Measurements from ENCODE around the gene LAMB3.
A peak's percentile ranks its signal among the peaks of the same experiment; 100 is the strongest.

LAMB3 gene

DNA sequence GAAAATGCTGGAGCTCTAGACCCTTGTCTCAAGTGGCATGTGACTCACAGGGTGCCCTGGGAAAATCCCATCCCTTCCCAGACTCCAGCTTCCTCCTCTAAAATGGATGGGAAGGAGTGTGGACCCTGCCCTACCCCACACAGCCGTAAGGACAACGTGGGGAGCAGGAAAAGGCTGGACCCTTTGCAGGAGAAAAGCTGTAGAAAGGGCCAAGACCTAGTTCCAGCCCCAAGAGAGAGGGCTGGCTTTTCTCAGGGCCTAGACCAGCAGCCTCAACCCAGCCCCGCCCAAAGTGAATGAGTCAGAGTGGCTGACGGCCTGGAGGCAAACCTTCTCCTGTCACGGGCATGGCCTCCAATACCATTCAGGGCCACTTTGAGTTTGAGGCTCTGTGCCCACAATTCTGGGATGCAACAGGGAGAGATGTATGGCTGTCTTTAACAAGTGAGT, 1.1 kb downstream of the LAMB3 start:
- Histone ChIP-seq H3K9me3 (ENCODE audit: insufficient read depth, low read length) (no peaks in the 10 kb centered on the region), H3K27me3 (ENCODE audit: insufficient read depth, insufficient read length) (no peaks in the 10 kb centered on the region), H3K9ac (ENCODE audit: insufficient read length, low read depth) (no peak overlapping the region), H3K4me1 (ENCODE audit: insufficient read depth, insufficient read length) (peaks cover 14% of the 10 kb centered on the region), H3K36me3 (ENCODE audit: insufficient read depth, insufficient read length, low read length) (no peaks in the 10 kb centered on the region), H3K4me3 (ENCODE audit: insufficient read length, low read depth) (no peak overlapping the region)
- DNase-seq (ENCODE audit: low read depth, low spot score) = peak; percentile 44
- TF ChIP-seq SUZ12 (IDR thresholded peaks at IDR 0.05; ENCODE audit: extremely low read depth, insufficient read depth, insufficient read length) (no peak), ZNF274 (IDR thresholded peaks at IDR 0.05; ENCODE audit: low read depth, low read length) (no peak), YY1 (IDR thresholded peaks at IDR 0.05; ENCODE audit: insufficient read depth, insufficient read length) (no peak)

DNA sequence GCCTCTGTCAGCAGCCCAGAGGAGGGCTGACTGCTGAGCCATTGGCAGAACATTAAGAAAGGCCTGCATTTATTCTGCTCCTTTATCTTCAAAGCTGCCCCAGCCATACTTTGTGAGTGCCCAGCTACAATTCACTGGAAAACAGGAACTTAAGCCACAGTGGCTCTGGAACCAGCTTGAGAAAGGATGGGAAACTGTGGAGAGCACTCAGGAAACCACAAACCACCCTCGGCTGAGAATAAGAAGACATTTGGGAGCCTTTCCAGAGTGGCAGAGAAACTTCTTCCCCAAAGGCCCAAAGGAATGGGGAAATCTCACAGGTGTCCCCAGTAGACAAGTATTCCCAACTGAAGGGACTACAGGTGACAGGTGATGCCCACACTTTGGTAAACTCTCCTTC, 1.8 kb downstream of the LAMB3 start:
- Histone ChIP-seq H3K9ac (ENCODE audit: insufficient read length, low read depth) (no peak overlapping the region), H3K4me1 (ENCODE audit: insufficient read depth, insufficient read length) (peaks cover 16% of the 10 kb centered on the region), H3K27me3 (ENCODE audit: insufficient read depth, insufficient read length) (no peaks in the 10 kb centered on the region), H3K9me3 (ENCODE audit: insufficient read depth, low read length) (no peaks in the 10 kb centered on the region), H3K4me3 (ENCODE audit: insufficient read length, low read depth) (no peak overlapping the region), H3K36me3 (ENCODE audit: insufficient read depth, insufficient read length, low read length) (no peaks in the 10 kb centered on the region)
- TF ChIP-seq YY1 (IDR thresholded peaks at IDR 0.05; ENCODE audit: insufficient read depth, insufficient read length) (no peak), ZNF274 (IDR thresholded peaks at IDR 0.05; ENCODE audit: low read depth, low read length) (no peak), SUZ12 (IDR thresholded peaks at IDR 0.05; ENCODE audit: extremely low read depth, insufficient read depth, insufficient read length) (no peak)
- DNase-seq (ENCODE audit: low read depth, low spot score) = no peak

DNA sequence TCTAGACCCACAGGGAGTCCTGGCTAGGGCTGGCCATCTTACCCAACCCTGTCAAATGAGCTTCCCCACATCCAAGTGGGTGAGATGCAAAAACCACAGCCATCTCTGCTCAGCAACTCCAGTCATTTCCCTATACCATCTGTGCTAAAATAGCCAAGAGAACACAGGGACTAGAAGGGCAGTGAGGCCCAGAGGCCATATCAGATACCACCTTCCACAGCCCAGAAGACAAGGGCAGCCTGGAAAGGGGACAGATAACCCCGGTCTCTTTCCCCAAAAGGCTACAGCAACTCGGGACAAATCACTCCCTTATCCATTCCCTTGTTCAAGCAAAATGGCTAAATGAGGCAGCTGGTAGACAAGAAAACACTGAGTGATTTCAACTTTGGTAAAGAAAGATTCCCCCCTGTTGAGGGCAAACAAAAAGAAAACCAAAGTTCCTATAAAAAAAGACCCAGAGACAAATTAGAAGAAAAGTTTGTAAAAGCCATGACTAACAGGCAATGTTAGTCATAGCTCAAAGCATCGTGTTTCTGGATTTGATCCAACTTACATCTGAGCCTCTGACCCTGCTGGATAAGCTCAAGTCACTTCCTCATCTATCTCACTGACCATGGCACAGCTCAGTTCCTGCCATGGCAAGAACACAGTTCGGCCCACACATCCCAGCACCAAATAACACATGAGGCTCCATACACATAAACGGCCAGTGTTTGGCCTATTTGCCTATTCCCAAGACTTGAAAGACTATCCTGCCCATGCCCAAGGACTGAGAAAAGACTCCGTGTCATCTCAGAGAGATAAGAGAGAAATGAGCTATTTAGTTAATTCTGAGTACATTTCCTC, 3.1 kb downstream of the LAMB3 start:
- Histone ChIP-seq H3K27me3 (ENCODE audit: insufficient read depth, insufficient read length) (no peaks in the 10 kb centered on the region), H3K36me3 (ENCODE audit: insufficient read depth, insufficient read length, low read length) (no peaks in the 10 kb centered on the region), H3K4me1 (ENCODE audit: insufficient read depth, insufficient read length) (peaks cover 16% of the 10 kb centered on the region), H3K9ac (ENCODE audit: insufficient read length, low read depth) (no peak overlapping the region), H3K4me3 (ENCODE audit: insufficient read length, low read depth) (no peak overlapping the region), H3K9me3 (ENCODE audit: insufficient read depth, low read length) (no peaks in the 10 kb centered on the region)
- TF ChIP-seq SUZ12 (IDR thresholded peaks at IDR 0.05; ENCODE audit: extremely low read depth, insufficient read depth, insufficient read length) = no peak
- no peak for TF ChIP-seq YY1 (IDR thresholded peaks at IDR 0.05; ENCODE audit: insufficient read depth, insufficient read length)
- no peak for TF ChIP-seq ZNF274 (IDR thresholded peaks at IDR 0.05; ENCODE audit: low read depth, low read length)
- DNase-seq (ENCODE audit: low read depth, low spot score) = no peak

DNA sequence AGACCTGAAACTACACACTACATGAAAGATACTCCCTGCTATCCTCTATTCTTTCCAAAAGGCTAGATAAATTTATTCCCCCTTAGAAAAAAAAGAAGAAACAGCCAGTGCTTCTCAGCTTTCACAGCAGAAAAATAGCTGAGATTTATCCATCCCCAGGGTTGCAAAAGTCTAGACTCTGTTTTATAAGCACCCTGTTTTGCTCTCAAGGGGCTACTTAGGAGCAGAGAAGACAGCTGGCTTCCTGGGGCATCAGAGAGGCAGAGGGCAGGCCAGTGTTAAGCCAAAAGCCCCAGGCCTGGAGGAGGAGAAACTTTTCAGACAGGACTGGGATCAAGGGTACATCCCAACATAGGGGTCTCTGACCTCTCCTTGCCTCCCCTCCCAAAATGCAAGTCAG, 3.9 kb downstream of the LAMB3 start:
- TF ChIP-seq SUZ12 (IDR thresholded peaks at IDR 0.05; ENCODE audit: extremely low read depth, insufficient read depth, insufficient read length) (no peak), ZNF274 (IDR thresholded peaks at IDR 0.05; ENCODE audit: low read depth, low read length) (no peak), YY1 (IDR thresholded peaks at IDR 0.05; ENCODE audit: insufficient read depth, insufficient read length) (no peak)
- Histone ChIP-seq H3K9me3 (ENCODE audit: insufficient read depth, low read length) (no peaks in the 10 kb centered on the region), H3K36me3 (ENCODE audit: insufficient read depth, insufficient read length, low read length) (no peaks in the 10 kb centered on the region), H3K4me3 (ENCODE audit: insufficient read length, low read depth) (no peak overlapping the region), H3K4me1 (ENCODE audit: insufficient read depth, insufficient read length) (peaks cover 14% of the 10 kb centered on the region), H3K27me3 (ENCODE audit: insufficient read depth, insufficient read length) (no peaks in the 10 kb centered on the region), H3K9ac (ENCODE audit: insufficient read length, low read depth) (no peak overlapping the region)
- DNase-seq (ENCODE audit: low read depth, low spot score) = no peak

DNA sequence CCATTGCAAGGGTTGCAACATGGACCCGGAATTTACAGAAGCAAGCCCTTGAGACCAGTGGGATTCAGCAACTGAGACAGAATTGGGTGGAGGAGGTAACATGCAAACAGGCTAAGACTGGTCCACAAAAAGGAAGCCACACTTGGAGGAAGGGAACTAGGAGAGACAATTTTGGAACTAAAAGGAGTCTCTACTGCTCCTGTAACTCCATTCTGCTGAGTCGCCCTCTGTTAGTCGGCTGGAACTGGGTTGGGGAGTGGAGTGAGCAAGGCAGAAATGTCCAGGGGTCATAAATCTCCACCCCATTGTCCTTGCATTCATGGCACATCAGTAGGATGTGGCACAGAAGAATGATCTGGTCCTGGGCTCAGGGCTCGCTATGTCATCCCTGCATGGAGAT, 5.1 kb downstream of the LAMB3 start:
- TF ChIP-seq SUZ12 (IDR thresholded peaks at IDR 0.05; ENCODE audit: extremely low read depth, insufficient read depth, insufficient read length) = no peak
- no peak for TF ChIP-seq ZNF274 (IDR thresholded peaks at IDR 0.05; ENCODE audit: low read depth, low read length)
- TF ChIP-seq YY1 (IDR thresholded peaks at IDR 0.05; ENCODE audit: insufficient read depth, insufficient read length) = no peak
- H3K4me3 ChIP-seq (ENCODE audit: insufficient read length, low read depth) = no peak overlapping the region
- DNase-seq (ENCODE audit: low read depth, low spot score) = no peak
- H3K27me3 ChIP-seq (ENCODE audit: insufficient read depth, insufficient read length) = no peaks in the 10 kb centered on the region
- H3K36me3 ChIP-seq (ENCODE audit: insufficient read depth, insufficient read length, low read length) = no peaks in the 10 kb centered on the region
- no peaks in the 10 kb centered on the region for H3K9me3 ChIP-seq (ENCODE audit: insufficient read depth, low read length)
- H3K4me1 ChIP-seq (ENCODE audit: insufficient read depth, insufficient read length) = peaks cover 8% of the 10 kb centered on the region
- no peak overlapping the region for H3K9ac ChIP-seq (ENCODE audit: insufficient read length, low read depth)

DNA sequence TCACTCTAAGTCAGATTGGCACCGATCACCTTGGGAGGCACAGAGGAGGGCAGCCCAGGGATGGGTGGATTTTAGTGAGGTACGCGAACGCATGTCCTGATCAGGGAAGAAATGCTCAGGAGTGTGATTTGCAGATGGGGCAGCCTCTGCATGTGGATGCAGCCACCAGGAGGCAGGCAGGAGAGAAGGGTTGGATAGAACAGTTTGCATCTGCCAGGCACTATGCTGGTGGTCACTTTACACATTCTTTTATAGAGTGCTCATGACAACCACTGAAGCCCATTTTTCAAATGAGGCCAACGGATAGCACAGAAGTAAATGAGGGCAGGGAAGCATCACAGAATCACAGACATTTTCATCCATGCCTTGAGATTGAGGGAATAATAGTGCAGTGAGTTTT, 5.7 kb downstream of the LAMB3 start:
- no peak overlapping the region for H3K4me3 ChIP-seq (ENCODE audit: insufficient read length, low read depth)
- H3K27me3 ChIP-seq (ENCODE audit: insufficient read depth, insufficient read length) = no peaks in the 10 kb centered on the region
- no peaks in the 10 kb centered on the region for H3K9me3 ChIP-seq (ENCODE audit: insufficient read depth, low read length)
- DNase-seq (ENCODE audit: low read depth, low spot score) = no peak
- H3K36me3 ChIP-seq (ENCODE audit: insufficient read depth, insufficient read length, low read length) = no peaks in the 10 kb centered on the region
- TF ChIP-seq SUZ12 (IDR thresholded peaks at IDR 0.05; ENCODE audit: extremely low read depth, insufficient read depth, insufficient read length) (no peak), ZNF274 (IDR thresholded peaks at IDR 0.05; ENCODE audit: low read depth, low read length) (no peak)
- peaks cover 4% of the 10 kb centered on the region for H3K4me1 ChIP-seq (ENCODE audit: insufficient read depth, insufficient read length)
- no peak overlapping the region for H3K9ac ChIP-seq (ENCODE audit: insufficient read length, low read depth)

DNA sequence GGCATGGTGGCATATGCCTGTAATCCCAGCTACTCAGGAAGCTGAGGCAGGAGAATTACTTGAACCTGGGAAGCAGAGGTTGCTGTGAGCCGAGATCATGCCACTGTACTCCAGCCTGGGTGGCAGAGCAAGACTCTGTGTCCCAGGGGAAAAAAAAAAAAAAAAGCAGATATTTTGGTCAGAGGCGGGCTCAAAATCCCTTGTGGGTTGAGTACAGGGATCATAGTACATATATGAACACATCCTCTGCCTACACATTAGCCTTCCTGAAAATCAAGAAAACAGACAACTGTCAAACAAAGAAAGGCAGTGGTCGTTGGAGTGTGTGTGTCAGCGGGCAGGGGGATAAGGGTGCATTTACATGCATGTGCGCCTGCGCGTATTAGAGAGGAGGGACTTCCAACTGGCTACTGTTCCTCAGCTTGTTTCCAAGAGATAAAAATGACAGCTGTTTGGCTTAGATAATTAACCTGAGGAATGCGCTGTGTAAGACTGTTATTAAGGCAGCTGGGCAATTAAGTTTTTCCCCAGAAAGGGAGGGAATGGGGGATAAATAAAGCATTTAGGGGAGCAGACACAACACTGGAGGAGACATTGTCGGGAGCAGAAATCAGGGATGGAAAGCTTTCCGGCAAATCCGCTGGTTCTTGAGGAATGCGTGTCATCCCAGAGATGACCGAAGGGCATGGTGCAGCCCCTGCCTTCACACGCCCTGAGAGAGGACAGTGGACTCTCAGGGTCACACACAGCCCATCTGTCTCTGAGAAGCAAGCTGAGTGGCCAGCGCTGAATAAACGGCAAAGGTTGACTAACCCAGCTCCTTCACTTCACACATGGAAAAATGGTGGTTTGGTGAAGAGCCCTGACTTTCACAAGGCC, 6.4 kb downstream of the LAMB3 start:
- H3K9me3 ChIP-seq (ENCODE audit: insufficient read depth, low read length) = no peaks in the 10 kb centered on the region
- no peak overlapping the region for H3K9ac ChIP-seq (ENCODE audit: insufficient read length, low read depth)
- TF ChIP-seq SUZ12 (IDR thresholded peaks at IDR 0.05; ENCODE audit: extremely low read depth, insufficient read depth, insufficient read length) (no peak), ZNF274 (IDR thresholded peaks at IDR 0.05; ENCODE audit: low read depth, low read length) (no peak), YY1 (IDR thresholded peaks at IDR 0.05; ENCODE audit: insufficient read depth, insufficient read length) (no peak)
- no peaks in the 10 kb centered on the region for H3K36me3 ChIP-seq (ENCODE audit: insufficient read depth, insufficient read length, low read length)
- DNase-seq (ENCODE audit: low read depth, low spot score) = no peak
- H3K4me3 ChIP-seq (ENCODE audit: insufficient read length, low read depth) = no peak overlapping the region
- peaks cover 4% of the 10 kb centered on the region for H3K4me1 ChIP-seq (ENCODE audit: insufficient read depth, insufficient read length)
- H3K27me3 ChIP-seq (ENCODE audit: insufficient read depth, insufficient read length) = no peaks in the 10 kb centered on the region
